Pulmonary artery endothelial cell (primary cell): Measurements from ENCODE around the gene PLAAT5. TPM values are rescaled to one million over a fixed set of nuclear protein-coding genes. Genes with fewer than 3 reads are reported as not detected.

Source experiments
- DNase-seq: peaks from one replicate; pipeline ENCODE4 v3.0.0-alpha.2; 2011; ENCODE audit warnings: low read depth, low spot score
- total RNA-seq: library from RNA; depleted of rRNA; stranded (reverse); fragments of >200 nt; gene quantifications from 2 replicates; pipeline ENCODE4 v1.2.3, GENCODE V29; 2014

The PLAAT5 gene
- total RNA-seq, 1 donor from 2014 or later, result not detected

DNA sequence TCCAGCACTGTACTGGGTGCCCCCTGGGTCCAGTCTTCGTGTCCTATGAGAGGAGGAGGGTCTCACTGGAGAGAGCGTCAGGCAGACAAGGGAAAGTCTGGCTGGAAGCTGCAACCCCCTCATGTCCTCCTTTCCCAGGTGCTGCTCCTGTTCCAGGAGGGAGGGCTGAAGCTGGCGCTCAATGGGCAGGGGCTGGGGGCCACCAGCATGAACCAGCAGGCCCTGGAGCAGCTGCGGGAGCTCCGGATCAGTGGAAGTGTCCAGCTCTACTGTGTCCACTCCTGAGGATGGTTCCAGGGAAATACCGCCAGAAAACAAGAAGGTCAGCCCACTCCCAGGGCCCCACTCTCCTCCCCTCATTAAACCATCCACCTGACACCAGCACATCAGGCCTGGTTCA is 25.1 kb upstream of the PLAAT5 start:
- DNase-seq, result no peak

DNA sequence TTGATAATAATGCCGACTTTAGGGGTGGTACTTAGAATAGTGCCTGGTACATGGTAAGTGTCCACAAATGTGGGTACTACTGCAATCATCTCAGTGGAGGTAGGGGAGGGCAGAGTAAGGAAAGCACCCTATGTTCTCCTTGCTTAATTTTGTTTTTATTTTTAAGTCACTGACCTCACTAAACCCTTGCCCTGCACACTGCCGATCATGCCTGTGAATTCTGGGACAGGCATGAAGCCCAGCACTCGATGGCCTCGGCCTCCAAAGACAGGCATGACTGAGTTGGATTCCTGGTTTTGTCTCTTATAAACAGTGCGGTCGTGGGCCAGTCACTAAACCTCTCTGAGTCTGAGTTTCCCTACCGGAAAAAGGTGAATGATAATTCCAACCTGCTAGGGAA is 21.8 kb upstream of the PLAAT5 start:
- no peak for DNase-seq

DNA sequence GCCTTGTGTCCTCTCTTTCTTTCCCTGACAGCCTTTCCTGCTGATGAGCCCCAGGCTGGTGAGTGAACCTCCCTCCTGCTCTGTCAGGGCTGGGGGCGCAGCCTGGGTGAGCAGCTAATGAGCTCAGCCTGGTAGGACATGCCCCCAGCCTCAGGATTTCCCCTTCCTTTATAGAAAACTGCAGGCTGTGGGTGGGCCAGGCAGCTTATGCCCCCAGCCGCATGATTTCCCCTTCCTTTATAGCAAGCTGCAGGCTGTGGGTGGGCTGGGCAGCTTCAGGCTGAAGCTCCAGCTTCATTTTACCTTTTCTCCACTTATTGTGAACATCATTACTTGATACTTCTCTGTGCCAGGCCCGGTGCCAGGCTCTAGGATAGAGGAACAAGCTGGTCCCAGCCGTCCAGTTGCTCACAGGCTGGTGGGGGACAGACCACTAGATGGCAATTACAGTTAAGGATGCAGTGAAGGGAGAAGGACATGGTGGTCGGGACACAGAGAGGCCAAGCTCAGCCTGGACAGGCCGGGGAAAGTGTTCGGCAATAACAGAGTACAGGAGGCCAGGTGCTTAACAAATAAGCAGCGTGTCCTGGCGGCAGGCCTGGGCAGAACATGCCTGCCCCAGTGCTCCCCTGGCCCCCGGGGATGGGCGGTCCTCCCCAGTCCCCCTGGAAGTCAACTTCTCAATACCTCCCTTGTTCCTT is 20.2 kb upstream of the PLAAT5 start:
- no peak for DNase-seq

DNA sequence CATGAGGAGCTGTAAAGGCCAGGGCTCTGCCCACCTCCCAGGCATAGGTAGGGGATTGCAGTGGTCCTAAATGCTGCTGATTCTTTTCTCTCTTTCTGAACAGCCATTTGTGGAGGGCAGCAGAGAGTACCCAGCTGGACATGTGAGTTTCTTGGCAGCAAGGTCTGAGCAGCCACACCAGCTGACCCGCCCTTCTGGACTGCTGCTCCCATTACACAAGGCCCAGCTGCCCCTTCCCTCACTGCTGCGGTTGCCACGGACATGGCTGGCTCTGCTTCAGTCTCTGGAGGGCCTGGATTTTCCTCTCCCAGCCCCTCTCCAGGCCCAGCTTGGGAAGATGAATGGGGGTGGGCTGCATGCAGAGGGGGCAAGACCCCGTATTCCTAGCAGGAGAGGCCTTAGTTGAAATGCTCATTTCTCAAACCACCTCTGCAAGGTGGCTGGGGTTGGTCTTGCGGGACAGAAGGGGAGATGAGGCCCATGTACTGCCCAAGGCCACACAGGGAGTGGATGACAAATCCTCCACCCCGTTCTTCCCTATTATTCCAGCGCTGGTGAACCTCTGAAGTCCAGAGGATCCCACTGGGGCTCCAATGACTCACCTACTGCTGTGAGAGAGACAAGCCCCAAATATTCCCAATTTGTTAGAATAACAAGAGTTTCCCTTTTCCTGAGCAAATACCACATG is 19.5 kb upstream of the PLAAT5 start:
- no peak for DNase-seq

DNA sequence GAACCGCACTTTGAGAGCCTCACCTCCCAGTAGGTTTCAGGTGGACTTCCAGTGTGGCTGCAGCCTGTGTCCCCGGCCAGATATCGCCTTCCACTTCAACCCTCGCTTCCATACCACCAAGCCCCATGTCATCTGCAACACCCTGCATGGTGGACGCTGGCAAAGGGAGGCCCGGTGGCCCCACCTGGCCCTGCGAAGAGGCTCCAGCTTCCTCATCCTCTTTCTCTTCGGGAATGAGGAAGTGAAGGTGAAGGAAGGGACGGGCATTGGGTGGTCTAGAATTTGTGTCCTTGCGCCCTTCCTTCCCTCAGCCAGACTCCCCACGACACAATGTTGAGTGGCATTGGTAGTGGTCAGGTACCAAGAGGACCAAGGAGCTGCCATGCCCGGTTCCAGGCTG is 17.8 kb upstream of the PLAAT5 start:
- no peak for DNase-seq

DNA sequence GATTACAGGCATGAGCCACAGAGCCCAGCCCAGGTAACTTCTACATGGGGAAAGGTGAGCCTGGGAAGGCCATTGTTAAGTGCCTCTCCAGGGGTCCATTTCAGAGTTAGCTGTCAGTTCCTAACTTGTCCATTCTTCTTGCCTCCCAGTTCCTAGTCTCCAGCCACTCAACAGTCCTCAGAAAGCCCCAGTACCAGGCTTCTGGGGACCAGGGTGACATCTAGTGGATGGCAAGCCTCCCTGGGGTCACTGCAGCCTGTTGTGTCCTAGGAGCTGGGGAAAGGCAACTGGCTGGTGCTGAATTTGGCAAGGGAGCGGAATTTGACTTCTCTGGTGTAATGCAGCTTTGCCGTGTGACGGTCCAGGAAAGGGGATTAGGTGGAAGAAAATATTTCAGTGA is 17.0 kb upstream of the PLAAT5 start:
- DNase-seq, result no peak

DNA sequence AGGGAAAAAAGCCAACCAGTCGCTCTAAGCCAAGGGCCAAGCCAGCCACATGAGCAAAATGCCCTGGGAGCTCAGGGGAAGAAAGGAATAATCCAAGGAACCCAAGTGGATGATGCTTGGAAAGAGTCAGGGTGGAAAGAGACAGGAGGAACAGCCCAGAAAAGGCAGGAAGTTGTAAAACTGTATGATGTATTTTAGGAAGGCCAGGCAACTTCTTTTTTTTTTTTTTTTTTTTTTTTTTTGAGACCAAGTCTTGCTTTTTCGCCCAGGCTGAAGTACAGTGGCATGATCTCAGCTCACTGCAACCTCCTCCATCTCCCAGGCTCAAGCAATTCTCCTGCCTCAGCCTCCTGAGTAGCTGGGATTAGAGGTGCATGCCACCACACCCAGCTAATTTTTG is 16.5 kb upstream of the PLAAT5 start:
- DNase-seq, result no peak

DNA sequence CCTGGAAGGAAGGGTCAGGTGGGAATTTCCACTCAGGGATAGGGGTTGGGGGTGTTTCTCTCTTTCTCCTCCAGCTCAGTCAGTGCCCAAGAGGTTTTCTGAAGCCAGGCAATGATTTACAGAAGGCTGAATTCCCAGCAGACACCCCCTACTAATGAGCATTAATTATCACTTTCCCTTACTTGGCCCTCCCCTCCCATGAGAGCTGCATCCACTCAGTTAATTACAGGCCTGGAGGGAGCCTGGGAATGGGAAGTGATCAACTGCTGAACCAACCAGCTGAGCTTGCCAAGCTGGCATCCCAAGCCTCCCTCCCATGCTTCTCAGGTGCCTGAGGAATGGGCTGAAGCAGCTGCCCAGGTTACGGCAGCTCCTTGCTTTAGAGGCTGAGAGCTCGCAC is 15.9 kb upstream of the PLAAT5 start:
- no peak for DNase-seq

DNA sequence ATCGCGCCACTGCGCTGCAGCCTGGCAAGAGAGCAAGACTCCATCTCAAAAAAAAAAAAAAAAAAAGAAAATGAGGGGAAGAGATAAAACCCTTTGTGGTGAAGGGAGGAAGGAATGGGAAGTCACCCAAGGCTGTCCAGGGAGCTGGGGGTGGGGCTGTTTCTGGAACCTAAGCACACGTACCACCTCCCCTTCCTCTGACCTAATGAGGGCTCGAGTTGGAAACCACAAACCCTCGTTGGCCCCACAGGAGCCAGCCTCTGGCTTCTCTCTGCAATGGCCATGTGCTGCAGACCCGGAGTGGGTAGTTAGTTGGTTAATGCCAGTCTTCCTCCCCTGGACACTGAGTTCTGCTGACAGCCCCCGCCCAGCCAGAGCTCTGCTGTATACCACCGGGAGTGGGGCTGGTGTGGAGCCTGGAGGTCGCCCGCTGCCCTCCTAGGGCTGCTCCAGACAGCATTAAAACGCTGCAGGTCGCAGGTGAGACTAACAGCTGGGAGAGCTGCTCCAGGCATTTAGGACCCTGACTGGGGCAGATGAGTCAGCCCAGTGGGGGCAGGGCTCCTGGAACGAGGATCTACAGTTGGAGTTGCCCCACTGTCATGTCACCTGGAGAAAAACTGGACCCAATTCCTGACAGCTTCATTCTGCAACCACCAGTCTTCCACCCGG is 15.0 kb upstream of the PLAAT5 start, which contains the start of gene LGALS12:
Gene LGALS12, plus strand, starts transcription at position 228 of the 672 bp plus-strand sequence. Its CDS starts 375 bp downstream, at position 603.
- no peak for DNase-seq

DNA sequence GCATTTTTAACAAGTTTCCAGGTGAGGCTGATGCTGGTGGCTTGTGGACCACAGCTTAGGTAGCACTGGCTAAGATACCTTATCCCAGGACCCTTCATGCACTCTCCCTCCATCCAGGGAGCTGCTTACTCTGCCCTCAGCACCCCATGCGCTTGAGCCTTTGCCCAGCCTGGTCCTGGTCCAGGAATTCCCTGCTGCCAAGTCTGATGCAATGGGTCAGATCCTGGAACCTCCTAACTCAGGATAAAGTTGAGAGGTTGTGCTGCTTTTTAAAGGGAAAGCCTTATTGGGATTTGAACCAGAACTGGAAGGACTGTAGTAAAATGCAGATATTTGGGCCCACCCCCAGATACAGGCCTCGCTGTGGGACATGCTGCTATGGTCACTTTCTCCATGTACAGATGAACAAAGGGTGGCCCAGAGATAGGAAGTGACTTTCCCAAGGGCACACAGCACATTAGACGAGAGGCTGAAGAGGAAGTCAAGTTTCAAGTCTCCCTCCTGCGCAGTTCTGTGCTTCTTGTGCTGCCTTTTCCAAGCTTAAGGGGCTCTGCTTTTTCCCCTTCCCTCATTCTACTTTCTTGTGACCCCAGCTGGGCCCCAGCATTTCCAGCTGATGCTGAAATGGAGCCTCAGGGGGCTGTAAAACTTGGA is 14.1 kb upstream of the PLAAT5 start:
- DNase-seq, result no peak

DNA sequence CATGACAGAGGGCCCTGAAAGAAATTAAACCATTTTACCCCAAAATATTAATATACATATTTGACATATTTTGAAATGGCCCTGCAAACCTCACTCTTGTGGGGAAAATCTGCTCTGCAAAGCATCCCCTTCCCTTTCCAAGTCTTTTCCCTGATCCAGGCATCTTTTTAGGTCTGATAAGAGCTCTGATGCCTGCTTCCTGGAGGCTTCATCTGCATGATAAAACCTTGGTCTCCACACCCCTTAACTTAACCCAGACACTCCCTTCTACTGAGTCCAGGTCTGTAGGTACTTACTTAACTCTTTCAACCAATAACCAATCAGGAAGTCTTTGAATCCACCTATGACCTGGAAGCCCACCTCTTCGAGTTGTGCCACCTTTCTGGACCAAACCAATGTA is 13.1 kb upstream of the PLAAT5 start:
- no peak for DNase-seq

DNA sequence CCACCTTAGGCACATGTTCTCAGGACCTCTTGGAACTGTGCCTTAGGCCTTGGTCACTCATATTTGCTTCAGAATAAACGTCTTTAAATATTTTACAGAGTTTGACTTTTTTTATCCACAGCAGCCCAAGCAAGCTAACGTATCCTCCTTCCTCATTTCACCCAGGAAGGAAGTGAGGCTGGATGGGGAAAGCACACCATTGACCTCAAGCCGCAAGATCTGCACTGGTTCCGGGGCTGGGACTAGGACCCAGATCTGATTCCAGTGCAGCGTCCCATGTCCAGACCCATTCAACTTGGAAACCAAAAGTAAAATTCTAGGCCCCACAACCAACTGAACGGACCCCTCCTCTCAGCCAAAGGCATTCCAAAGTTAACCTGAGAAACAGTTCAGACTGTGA is 12.5 kb upstream of the PLAAT5 start:
- DNase-seq, result no peak

DNA sequence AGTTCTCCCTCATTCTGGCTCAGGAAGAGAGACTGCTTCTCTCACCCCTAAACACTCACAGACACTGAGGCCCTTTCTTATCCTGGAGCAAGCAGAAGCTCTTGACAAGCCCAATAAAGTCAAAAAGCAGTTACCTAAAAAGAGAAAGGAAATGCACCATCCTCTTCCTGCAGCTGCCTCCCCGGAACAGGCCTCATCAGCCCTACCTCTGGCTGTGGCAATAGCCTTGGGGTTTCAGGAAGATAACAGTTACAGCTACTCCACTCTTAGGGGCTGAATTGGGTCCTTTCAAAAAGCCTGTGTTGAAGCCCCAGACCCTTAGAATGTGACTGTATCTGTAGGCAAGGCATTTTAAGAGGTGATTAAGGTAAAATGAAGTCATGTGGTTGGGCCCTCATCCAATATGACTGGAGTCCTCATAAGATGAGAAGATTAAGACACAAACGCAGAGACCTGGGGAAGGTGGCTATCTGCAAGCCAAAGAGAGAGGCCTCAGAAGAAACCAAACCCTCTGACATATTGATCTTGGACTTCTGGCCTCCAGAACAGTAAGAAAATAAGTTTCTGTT is 11.4 kb upstream of the PLAAT5 start:
- DNase-seq, result no peak

DNA sequence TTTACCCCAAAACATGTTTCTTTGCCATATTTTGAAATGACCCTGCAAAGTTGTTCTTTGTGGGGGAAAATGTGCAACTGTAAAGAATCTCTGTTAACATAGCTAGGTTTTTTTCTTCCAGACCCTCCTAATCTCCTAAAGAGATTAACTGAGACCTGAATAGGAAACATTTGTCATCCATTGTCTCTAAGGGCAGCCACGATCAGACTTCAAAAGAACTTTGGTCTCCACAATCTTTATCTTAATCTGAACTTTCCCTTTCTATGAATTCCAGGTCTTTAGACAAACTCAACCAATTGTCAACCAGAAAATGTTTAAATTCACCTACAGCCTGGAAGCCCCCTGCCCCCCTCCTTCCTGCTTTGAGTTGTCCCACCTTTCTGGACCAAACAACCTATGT is 10.3 kb upstream of the PLAAT5 start:
- DNase-seq, result no peak

DNA sequence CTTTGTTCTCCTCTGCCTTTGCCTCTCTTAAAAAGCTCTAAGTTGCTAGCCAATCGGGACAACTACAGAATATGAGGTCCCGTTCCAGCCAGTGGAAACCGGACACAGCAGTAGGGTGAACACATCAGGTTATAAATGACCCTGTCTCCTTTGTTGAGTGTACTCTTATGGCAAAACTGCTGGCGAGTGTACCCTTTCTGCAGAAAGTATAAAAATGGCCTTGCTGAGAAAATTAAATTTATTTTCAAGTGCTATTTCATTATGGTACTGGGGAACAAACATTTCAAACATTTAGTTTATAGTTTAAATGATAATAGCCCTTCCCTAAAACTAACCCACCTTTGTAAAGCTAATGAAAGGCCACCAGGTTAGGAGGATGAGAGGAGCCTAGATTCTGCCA is 8.9 kb upstream of the PLAAT5 start:
- no peak for DNase-seq

DNA sequence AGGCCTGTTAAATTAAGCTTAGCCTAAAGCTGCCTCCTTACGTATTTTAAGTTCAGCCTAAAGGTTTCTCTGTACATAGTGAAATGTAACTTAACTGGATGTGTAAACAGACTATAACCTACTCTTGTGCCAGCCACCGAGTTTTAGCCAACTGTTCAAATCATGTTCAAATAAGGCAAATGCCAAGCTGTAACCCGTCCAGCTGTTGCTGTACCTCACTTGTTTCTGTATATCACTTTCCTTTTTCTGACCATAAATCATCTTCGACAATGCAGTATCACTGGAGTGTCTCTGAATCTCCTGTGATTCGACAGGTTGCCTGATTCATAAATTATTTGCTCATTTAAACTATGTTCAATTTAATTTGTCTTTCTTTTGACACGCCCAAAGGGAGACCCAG is 4.0 kb upstream of the PLAAT5 start:
- no peak for DNase-seq

DNA sequence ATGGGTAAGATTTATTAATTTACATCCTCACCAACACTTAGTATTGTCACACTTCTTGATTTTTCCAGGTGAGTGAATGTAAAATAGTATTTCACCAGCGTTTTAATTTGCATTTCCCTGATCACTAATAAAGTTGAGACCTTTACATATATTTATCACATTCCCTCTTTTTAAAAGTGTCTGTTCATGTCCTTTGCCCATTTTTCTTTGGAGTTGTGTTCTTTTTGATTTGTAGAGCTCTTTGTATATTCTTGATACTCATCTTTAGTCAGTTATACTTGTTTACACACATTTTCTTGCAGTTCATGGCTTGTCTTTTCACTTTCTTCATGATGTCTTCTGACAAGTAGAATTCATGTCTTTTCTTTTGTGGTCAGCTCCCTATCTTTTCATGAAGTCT is 2.2 kb upstream of the PLAAT5 start:
- DNase-seq, result no peak

DNA sequence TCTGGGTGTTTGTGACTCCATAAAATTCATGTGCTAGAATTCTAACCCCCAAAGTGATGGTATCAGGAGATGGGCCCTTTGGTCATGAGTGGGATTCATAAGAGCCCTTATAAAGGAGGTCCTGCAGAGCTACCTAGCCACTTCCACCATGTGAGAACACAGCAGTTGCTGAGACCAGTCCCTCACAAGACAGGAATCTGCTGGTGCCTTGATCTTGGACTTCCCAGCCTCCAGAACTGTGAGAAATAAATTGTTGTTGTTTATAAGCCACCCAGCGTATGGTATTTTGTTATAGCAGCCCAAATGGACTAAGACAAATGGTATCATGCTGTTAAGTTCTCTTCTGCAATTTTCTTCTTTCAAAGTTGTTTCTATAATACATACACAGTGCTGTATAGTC is 1.5 kb upstream of the PLAAT5 start:
- no peak for DNase-seq

DNA sequence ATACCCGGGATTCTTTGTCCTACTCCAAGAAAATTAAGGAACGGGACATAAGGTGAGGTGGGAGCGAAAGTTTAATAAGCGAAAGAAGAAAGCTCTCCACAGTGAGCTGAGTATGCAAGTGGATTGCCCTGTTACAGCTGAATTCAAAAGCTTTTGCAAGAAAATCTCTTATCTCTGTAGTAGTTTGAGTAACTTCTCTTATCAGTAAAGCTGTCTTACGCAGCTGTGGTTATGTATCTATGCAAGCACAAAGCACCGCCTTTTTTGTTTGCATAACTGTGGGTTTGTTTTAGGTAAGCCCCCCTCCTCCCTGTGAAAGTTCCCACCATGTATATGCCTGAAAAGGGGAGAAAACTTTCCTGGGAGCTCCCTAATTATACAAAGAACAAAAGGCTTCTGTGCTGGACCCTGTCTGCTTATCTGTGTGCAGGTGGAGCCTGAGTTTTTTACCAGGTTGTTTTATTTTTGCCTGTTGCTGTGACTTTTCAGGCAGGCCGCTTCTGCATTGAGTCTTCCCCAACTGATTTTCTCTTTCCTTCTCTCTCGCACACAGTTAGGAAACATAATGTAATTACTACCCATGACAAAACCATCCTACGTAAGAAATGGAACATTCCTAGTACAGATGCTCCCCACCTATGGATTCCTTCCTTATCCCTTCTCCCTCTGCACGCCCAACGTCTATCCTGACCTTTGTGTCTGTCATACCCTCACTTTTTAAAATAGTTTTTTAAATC is 837 bp upstream of the PLAAT5 start:
- no peak for DNase-seq

DNA sequence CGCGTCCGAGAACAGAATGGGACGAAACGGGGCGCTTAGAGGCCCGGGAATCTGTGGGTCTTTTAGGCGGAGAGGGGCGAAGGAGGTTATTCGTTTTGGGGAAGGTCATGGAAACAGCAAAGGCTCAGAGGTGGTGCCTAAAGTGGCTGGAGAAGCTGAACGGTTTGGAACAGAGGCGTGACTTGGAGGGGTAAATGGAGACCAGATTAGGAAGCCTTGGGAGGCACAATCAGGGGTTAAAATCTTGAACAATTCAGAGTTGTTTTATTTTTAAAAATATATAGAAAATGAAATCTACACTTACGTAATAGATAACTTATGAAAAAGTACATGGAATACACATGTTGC is 247 bp upstream of the PLAAT5 start:
- no peak for DNase-seq

DNA sequence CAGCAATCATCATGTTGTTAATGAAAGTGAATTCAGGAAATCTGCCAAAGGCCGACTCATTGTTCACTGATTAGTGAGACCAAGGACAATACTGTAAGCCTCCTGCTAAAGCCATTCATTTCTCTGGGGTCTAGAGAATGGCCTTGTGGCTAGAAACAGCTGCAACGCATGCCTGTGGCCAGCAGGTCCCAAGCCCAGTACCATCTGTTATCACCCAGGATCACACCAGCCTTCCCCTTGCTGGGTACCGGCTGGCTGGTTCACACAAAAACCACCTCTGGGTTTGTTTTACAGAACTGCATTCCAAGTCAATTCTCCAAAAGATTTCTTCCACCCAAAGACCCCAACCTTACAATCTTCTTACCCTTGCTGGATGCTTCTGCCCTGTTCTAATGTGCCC is 1.1 kb downstream of the PLAAT5 start:
- no peak for DNase-seq
